ENCODE results near the gene RBMS1.

Gene RBMS1

GRCh38 chr2:160242893-160243564 is 250.6 kb downstream of the RBMS1 start:
- no peak for DNase-seq

DNA sequence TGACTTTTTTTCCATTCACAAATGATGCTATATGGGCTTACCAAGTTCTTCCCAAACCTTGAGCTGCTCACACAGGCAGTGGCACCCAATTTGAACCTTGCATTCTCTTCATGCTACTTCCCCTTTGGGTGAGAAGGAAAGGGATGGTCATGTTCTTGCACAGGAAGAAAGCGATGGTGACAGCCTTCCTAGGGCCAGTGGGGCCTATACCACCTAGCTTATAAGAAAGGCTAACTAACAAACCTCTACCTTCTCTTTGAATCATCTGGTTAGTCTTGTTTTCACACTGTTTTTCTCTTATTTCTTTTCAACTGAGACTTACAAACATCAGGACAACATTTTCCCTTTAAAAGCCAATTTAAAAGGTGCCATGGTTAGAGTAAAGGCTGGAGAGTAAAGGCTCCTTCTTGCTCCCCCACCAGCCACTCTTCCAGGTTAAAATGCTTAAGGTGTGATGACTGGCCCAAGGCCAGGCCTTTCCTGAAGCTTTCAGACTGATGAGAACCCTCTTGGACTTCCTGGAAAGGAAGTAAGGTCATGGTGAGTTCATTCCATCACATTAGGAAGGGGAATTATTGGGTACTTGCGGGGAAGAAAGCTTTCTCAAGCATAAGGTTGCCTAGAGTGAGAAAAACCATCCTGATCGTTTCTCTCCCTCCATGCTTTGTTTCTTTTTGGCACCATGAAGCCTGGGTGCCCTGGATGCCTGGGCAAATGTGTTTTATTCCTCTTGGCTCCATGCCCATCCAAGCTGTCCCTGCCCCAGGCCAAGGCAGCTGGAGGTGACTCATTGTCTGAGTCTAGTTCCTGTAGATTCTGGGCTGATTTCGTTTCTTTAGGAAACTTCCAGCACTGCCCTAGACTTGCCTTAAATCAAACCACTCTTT is 252.1 kb downstream of the RBMS1 start:
- DNase-seq = no peak

DNA sequence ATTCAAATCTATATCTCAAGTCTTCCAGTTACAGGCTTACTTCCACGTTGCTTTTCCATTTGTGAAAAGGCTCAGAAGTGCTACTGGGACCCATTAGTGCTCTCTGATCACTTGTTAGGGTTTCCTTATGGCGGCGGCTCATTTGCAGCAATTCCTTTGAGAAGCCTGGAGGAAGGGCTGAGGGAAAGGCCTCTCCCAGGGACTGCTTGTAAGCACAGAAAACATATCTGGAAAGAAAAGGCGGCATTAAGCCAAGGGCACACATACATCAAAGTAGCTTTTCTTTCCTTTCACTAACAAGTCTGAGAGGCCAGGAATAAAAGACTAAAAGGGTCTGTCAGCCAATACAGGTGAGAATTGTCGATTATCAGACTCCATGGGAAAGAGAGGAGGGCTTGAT is 254.2 kb downstream of the RBMS1 start:
- DNase-seq = no peak

DNA sequence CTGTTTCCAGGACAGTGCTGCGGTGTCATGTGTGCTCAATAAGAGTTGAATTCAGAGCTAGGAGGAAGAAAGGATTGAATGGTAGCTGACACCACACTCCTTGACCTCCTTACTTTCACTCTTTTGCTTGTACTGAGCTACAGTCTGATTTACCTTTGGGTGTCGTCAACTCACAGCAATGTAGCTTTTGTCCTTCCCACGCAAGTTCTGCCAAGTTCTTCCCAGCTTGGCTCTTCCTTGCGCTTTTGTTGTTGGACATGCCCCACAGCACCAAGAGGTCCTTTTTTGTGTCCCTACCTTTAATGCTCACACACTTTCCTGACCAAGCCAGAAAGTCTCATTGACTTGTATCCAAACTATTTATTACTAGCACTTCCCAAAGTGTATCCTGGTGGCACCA is 255.2 kb downstream of the RBMS1 start:
- DNase-seq = no peak

GRCh38 chr2:160232905-160233475 is 260.6 kb downstream of the RBMS1 start:
- DNase-seq = no peak

DNA sequence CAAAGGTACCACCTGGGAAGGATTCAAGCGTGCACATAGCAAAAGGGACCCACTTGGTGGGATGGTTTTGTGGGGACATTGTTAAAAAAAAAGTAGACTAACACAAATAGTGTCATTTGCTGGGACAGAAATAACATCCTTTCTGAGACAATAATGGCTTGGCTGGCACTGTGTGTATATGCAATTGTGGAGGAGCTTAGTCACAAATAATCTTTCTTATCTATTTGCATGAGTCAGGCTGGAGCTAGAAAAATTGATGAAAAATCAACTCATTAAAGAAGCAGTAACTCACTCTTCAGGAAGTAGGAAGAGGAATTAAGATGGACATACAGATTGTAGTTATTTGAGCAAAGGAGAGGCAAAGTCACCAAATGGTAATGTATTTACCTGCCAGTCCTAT is 264.0 kb downstream of the RBMS1 start:
- no peak for DNase-seq

DNA sequence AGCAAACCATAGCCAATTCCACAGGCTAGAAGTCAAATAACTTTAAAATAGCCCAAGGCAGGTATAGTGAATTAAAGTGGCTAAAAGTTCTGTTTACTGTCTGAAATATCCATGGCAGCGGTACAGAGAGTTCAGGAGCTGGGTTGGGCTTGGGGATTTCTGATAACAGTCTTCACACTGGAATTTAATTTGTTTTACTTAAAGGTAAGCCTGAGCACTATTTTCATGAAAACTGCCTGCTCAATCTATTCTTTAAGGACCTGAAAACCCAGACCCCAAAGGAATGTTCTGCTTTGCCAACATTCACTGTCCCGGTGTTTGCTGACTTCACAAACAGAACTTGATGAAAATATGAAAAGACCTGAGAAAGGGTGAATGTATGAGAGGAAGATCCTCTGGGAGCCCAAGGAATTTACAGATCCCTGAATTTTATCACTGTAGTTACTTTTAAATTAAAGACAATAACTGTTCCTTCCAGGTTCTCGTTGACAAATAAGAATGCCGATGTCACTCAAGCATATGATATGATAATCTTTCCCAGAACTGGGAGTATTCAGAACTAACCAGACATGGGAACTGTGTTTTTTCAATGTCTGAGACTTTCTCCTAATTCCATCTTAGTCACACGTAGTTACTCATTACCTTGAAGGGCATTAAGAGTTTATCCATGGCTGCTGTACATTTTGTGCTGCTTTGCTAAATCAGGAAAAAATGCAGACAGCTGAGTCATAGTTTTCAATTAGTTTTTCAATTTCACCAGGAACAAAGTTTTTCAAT is 265.3 kb downstream of the RBMS1 start:
- no peak for DNase-seq

DNA sequence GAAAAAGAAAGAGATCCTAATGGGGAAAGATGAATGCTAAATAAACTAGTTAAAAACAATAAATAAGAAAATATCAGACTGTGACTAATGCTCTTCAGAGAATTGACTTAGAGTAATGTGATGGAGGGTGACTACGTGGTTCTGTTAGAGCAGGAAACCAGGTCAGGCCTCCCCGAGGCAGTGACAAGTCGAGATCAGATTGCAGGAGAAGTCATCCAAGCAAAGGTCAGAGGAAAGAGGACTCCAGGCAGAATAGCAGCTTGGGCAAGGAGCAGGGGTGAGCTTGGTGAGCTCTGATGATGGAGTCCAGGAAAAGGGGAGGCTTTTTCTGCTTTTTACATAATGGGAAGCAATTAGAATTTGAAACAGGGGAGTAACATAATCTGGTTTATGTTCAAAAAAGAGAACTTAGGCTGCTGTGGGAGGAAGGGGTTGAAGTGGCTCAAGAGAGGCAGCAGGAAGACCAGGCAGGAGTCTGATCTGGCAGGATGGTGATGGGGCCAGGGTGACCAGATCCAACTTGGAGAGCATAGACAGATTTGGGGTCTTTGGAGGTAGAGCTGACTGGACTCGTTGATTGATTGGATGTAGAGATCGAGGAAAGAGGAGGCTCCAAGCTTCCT is 266.2 kb downstream of the RBMS1 start:
- DNase-seq = no peak

- DNase-seq = no peak
These were observed 267.2 kb downstream of the RBMS1 start for GRCh38 chr2:160226367-160226766.

GRCh38 chr2:160225722-160226121 is 267.9 kb downstream of the RBMS1 start:
- DNase-seq = no peak

- no peak for DNase-seq
These were observed 269.1 kb downstream of the RBMS1 start for GRCh38 chr2:160224507-160224906.

DNA sequence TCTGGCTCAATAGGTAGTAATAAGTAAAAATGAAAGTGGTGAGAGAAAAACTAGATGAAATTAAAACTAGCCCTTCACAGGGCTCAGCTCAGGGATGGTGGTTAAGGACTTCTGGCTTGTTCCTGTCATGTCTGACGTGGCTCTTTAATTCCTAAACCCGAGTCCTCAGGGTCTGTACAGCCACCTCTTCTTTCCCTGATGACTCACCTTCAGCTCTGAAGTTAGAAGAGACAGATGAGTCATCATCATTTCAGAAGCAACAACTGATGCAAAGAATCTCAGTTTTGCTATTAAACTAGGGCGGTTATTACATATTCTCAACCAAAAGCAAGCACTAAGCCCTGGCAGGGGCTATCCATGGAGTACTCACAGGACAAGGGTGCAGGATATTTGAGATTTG is 269.5 kb downstream of the RBMS1 start:
- peak; percentile 35 to 46 for DNase-seq

DNA sequence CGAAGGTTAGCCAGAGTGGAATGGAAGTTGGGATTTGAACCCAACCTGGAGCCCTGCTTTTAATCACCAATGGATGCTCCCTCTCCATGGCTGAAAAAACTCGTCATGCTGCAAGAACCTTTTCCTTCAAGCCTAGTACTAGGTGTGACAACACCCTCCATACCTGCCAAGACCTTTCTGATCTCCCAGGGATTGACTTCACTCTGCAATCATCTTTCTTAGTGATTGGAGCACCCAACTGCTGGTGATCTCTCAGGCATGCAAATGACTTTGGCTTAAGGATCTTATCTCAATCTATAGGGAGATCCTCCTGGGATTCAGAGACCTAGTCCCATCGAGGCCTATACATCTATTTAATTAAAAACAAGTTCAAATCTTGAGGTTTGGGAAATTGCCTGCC is 270.0 kb downstream of the RBMS1 start:
- DNase-seq = no peak

DNA sequence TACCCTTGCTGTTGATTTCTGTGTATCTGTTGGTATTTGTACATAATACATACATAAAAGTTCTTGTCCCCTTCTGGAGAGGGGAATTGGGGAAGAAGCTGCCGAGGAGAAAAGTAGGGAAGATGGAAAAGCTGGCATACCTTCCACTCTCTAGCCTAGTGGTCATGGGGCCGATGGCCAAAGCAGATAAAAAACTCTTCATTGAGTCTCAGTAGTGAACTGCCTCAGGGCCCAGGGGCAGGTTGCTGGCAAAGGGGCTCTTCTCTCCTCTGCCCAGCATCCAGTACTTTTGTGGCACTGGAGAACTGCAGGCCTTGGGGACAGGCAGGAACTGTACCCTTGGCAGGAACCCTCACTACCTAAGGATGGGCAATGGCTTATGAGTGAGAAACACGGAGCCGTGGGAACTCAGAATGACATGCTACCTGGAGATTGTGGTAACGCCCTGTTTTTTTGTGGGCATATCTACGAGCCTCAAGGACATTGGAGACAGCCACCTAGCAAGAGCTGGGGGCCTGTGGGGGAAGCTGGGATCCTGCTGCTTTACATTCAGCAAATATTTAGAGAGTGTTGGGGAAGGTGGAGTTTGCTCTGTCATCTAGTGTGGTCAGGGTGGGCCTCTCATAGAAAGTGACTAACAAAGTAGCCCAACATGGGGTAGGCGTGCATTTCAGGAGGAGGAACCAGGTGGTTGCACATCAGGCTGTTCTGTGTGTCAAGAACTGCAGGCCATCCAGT is 270.9 kb downstream of the RBMS1 start:
- DNase-seq = no peak

All from stimulated activated CD4-positive, alpha-beta T cell treated with anti-CD3 and anti-CD28 coated beads, Interleukin-2, amount 100 ng/mL, for 24 hours (primary cell).